Measurements from ENCODE around the gene ARHGEF11.
"Not testable (repeated sequence)": the region's sequence is repeated elsewhere in the genome, so short reads cannot be mapped to it uniquely, and the experiment has no call there.

Gene ARHGEF11

DNA sequence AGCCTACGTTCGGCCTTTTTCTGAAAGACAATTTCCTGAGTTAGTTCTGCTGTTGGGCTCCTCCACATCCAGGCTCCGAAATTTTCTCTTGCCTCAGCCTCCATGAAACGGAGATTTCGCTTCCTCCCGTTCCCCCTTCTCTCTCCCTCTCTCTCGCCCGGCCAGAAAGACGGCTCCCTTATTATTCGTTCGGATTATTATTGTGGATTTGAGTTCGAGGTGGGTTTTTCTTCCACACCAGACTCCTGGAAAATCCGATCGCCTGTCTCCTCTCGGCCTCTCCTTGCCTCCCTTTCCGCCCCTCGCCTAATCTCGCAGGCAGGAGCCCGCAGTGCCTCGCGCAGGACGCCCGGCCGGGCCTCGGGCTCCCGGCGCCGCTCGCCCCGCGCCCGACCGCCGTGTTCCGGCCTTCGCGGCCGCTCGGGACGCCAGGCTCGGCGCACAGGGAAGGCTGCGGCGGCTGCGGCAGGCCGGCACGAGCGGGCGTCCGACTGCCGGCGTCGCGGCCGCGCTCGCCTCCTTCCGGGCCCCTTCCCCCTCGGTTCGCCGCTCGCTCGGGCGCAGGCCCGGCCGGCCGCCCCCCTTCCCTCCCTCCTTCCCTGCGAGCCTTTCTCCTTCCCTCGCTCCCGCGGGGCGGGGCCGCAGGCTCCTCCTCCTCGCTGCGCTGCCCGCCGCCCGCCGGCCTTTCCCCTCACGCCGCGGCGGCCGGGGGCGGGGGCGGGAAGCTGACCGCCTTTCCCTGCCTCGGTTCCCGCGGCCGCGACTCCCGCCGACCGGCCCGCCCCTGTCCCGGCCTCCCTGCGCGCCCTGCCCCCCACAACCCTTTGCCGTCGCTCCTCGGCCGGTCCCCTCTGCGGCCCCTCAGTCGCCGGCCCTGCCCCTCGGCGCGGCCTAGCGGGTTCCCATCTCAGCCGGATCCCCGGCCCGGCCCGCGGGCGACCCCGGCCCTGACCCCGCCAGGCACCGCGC is at the start of gene ARHGEF11:
Gene ARHGEF11, minus strand, starts transcription at position 493 of the 969 bp plus-strand sequence. CDS start 1,412 bp downstream, outside the sequence.
- peak; percentile 21 for DNase-seq

DNA sequence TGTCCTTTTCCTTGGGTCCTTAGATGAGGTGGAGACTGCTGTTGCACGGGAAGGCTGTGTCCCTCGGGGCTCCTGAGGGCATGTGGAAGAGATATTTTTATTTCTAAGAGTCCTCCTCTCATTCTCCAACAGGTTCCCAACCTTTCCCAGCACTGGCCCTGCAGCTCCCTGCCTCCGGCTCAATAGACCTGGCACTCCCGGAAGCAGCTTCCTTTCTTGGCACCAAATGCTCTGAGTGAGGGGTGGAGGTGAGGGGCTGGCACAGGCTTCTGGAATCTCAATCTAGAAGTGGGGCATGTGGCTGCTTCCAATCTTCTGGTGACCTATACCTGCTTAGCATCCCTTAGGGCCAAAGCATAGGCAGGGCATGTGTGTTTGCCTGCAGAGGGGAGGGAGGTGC is 49.5 kb upstream of the ARHGEF11 start:
- no peak for DNase-seq

DNA sequence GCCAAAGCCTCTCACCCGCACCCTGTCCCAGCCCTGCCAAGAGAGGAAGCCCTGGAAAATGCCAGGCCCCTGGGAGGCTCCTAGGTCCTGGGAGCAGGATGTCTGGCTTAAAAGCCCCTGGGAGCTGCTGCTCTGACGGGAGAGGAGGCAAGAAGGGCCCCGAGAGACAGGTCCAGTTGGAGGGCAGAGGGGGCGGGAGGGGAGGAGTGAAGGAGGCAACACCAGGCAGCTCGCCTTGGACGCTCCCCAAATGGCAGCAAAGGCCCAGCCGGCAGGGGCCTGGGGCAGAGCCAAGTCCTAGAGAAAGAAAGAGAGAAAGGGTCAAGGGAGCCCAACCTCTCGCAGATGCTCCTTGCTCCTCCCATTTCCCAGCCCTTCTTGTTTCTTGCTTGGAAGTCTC is 47.3 kb upstream of the ARHGEF11 start:
- no peak for DNase-seq

GRCh38 chr1:157091668-157092273 is 46.2 kb upstream of the ARHGEF11 start:
- no peak for DNase-seq

- no peak for DNase-seq
These were observed 45.6 kb upstream of the ARHGEF11 start for GRCh38 chr1:157091186-157091585.

GRCh38 chr1:157090771-157091170 is 45.2 kb upstream of the ARHGEF11 start:
- no peak for DNase-seq

GRCh38 chr1:157090196-157090647 is 44.7 kb upstream of the ARHGEF11 start:
- DNase-seq: peak; percentile 82

DNA sequence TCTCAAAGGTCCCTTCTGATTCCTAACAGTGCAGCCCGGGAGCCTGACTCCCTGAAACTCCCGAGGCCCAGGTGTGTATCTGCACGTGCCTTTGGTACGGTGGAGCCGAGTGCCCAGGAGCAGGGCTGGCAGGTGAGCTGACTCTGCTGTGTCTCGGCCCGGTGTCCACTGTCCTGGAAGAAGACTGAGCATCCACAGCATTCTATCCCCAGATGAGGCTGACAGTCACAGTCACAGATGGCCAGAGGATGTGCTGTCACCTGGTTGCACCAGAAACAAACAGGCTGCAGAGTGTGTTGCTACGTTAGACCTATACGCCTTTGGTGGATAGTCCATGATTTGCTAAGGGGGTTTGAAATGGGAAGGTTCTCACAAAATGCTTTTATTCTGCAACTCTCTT is 44.2 kb upstream of the ARHGEF11 start:
- DNase-seq: no peak

- DNase-seq: no peak
These were observed 43.1 kb upstream of the ARHGEF11 start for GRCh38 chr1:157088607-157089006.

- DNase-seq: no peak
These were observed 41.5 kb upstream of the ARHGEF11 start for GRCh38 chr1:157087030-157087429.

DNA sequence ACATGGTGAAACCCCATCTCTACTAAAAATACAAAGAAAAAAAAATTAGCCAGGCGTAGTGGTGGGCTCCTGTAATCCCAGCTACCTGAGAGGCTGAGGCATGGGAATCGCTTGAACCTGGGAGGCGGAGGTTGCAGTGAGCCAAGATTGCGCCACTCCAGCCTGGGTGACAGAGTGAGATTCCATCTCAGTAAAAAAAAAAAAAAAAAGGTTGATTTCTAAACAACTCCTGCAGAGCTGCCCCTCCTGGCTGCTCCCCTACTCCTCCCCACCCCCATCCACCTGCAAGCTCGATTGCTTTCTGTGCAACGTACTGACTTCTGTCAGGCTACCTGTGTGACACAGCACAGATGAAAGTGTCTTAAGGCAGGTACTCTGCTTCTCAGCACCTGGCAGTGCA is 40.8 kb upstream of the ARHGEF11 start:
- DNase-seq: no peak

DNA sequence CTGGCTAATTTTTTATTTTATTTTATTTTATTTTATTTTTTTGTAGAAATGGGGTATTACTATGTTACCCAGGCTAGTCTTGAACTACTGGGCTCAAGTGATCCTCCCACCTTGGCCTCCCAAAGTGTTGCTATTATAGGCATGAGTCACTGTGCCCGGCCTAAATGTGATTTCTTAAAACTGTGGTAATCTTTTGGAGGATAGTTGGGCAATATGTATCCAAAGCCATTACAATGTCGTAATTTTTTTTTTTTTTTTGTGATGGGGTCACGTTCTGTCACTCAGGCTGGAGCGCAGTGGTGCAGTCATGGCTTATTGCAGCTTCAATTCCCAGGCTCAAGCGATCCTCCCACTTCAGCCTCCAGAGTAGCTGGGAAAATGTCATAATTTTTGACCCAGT is 39.9 kb upstream of the ARHGEF11 start:
- no peak for DNase-seq

DNA sequence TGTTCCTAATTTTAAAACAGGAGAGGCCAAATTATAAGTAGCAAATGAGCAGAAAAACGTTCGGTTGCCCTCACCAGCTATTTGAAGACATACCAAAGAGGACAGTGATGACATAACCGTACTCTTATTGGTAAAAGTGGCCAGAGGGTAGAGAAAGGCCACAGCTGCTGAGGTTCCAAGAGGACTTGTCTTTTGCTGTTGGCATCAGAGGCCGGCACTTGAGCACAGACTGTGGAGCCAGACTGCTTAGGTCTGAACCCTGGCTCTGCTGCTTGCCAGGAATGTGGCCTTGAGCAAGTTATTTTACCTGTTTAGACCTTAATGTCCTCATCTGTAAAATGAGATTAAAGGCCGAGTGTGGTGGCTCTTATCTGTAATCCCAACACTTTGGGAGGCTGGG is 39.2 kb upstream of the ARHGEF11 start:
- DNase-seq: no peak

GRCh38 chr1:157081707-157082106 is 36.2 kb upstream of the ARHGEF11 start:
- no peak for DNase-seq

DNA sequence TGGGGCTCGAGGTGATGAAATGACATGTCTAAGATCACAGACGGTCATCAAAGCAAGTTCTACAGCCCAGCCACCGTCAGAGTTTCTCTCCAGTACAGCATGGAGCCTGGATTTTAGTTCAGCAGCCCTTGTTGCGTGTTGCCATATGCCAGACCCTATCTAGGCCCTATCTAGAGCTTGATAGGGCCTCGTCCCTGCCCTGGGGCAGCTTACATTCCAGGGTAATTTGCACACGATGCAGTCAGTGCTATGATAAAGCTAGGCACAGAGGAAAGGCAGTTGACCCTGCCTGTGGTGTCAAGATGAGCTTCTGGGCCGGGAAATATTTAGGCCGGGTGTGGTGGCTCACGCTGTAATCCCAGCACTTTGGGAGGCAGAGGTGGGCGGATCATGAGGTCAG is 35.2 kb upstream of the ARHGEF11 start:
- DNase-seq: no peak

DNA sequence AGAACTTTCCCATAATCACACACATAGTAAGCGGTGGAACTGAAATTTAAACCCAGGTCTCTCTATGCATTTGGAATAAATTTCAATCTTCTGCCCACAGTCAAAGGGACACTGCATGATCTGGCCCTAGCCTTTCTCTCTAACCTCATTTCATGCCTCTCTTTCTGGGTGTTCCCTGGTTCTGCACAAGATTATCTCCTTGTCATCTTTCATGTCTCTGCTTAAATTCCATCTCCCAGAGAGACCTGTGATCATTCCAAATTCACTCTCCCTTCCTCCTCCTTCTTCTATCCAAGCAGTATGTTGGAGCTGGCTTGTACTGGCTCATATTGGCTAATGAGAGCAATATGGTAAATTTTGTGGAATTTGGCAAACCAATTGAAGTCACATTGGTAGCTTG is 31.9 kb upstream of the ARHGEF11 start:
- DNase-seq: no peak

- peak; percentile 39 for DNase-seq
These were observed 28.6 kb upstream of the ARHGEF11 start for GRCh38 chr1:157073944-157074685.

DNA sequence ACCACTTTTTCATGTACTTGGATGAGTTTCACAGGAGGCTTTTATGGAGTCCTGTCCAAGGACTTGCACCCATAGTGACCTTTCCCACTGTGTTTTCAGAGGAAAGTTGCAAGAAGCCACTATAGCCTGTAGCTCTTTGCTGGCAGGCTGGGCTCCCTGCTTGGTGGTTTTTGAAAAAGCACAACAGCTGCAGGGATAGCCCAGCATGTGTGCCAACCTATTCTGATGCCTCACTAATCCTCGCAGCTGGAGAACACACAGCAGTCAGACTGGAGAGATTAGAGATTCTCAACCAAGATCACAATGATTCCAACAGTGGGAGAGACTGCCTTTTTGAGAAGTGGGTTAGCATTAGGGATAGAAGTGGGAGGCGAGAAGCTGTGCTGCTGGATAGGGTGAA is 24.1 kb upstream of the ARHGEF11 start:
- DNase-seq: no peak

- DNase-seq: not testable (repeated sequence)
These were observed 13.7 kb upstream of the ARHGEF11 start for GRCh38 chr1:157059241-157059640.

DNA sequence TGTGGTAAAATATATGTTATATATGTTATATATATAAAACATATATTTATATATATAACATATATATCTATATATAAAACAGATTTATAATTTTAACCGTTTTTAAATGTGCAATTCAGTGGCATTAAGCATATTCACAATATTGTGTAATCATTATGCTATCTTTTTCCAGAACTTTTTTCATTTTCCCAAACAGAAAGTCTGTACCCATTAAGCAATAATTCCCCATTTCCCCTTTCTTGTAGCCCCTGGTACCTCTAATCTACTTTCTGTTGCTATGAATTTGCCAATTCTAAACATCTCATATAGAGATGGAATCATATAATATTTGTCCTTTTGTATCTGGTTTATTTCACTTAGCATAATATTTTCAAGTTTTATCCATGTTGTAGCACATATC is 10.7 kb upstream of the ARHGEF11 start:
- no peak for DNase-seq

- DNase-seq: not testable (repeated sequence)
These were observed 10.2 kb upstream of the ARHGEF11 start for GRCh38 chr1:157055729-157056128.

GRCh38 chr1:157050836-157051235 is 5.3 kb upstream of the ARHGEF11 start:
- DNase-seq: no peak

- DNase-seq: no peak
These were observed 1.5 kb upstream of the ARHGEF11 start for GRCh38 chr1:157047062-157047410.

DNA sequence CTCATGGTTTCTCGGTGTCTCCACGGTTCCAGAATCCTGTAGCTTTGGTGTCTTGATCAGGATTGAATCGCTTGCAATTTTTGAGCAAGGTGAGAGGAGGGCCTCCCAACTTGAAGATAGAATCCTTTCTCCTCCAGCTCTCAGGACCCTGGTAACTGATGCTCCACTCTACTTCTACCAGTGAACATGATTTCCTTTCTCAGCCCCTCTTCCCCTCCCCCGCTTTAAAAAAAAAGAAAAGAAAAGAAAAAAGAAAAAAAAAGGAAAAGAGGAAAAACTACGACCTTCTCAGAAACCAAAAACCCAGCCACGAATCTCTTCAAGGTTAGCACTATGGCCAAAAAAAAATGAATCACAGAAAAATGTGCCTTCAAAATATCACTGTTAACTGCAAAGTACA is 1.2 kb downstream of the ARHGEF11 start:
- DNase-seq: no peak

Measured in activated CD4-positive, alpha-beta T cell treated with anti-CD3 and anti-CD28 coated beads, Interleukin-2, amount 50 U/mL, for 16 hours (primary cell).